NCI-H748 (cell line): ENCODE measurements around the gene CFAP58.
A peak's percentile ranks its signal among the peaks of the same experiment; 100 is the strongest.

Experiments used
- DNase-seq: peaks from one replicate; lab custom pipeline; 2025; ENCODE audit not compliant: unreplicated experiment; lab: John Stamatoyannopoulos, UW

CFAP58 gene, protein sequence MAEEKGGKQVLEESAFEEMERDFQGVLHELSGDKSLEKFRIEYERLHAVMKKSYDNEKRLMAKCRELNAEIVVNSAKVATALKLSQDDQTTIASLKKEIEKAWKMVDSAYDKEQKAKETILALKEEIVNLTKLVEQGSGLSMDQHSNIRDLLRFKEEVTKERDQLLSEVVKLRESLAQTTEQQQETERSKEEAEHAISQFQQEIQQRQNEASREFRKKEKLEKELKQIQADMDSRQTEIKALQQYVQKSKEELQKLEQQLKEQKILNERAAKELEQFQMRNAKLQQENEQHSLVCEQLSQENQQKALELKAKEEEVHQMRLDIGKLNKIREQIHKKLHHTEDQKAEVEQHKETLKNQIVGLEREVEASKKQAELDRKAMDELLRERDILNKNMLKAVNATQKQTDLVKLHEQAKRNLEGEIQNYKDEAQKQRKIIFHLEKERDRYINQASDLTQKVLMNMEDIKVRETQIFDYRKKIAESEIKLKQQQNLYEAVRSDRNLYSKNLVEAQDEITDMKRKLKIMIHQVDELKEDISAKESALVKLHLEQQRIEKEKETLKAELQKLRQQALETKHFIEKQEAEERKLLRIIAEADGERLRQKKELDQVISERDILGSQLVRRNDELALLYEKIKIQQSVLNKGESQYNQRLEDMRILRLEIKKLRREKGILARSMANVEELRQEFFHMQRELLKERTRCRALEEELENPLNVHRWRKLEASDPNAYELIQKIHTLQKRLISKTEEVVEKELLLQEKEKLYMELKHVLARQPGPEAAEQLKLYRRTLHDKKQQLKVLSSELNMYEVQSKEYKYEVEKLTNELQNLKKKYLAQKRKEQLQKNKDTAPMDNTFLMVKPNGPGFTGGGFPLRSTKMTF

DNA sequence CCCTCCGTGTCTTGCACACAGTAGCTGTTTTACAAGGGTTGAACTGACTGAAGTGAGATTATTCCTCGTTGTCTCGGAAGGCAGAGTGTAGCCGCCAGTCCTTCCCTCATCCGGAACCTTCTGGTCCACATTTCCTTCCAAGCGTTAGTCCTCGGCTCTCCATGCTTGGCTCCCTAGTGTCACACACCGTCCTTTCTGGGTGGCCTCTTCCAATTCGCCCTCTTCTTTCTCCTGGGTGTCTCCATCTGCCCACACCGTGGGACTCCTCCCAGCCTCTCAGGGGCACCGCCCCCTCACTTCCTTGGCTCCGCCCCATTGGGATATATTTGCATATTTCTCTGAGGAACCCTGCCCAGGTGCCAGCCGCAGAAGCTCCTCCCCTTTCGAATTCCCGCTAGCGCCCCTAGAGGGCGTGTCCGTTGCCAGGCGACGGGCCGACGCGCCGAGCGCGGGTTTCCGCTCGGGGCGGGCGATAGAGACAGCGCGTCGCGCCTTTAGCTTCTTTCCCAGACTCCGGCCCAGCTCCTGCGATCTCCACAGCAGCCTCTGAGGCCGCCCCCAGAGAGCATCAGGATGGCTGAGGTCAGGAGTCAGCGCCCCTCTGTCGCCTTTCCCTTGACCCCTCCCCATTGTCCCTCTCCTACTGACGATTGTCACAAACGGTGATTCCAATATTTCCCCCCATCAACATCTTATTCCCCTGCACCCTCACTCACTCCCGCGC lies at the start of gene CFAP58:
TSS of gene CFAP58 (plus strand) at position 509 of the 724 bp plus-strand sequence. CDS start at position 574, 65 bp downstream.
- peak; percentile 92 for DNase-seq

- no peak for DNase-seq
These were observed 49.3 kb upstream of the CFAP58 start for GRCh38 chr10:104304356-104304745.

DNA sequence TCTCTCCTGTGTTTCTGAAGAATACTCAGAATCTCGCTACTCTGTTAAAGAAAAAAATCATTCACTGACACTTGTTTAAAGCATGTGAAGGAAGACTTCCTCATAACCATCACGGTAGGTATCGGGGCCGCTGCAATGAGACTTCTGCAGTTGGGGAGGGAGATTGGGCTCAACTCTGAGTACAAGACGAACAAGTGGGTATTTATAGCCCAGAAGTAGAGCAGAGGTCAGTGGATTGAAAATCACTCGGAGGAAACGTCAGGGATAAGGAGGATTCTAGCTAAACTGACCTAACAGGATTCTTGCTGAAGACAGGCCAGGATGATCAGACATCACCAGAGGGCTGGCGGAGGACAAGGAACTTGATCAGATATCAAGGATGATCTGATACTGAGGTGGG lies 48.7 kb upstream of the CFAP58 start:
- no peak for DNase-seq

- DNase-seq, result peak; percentile 43
These were observed 46.7 kb upstream of the CFAP58 start for GRCh38 chr10:104306897-104307296.

GRCh38 chr10:104307576-104308438 lies 45.8 kb upstream of the CFAP58 start:
- DNase-seq, result no peak

GRCh38 chr10:104308439-104308903 lies 45.2 kb upstream of the CFAP58 start:
- DNase-seq, result no peak

- DNase-seq, result no peak
These were observed 43.4 kb upstream of the CFAP58 start for GRCh38 chr10:104309980-104310978.

- no peak for DNase-seq
These were observed 42.4 kb upstream of the CFAP58 start for GRCh38 chr10:104311184-104311720.

GRCh38 chr10:104314591-104315485 lies 38.8 kb upstream of the CFAP58 start:
- no peak for DNase-seq

DNA sequence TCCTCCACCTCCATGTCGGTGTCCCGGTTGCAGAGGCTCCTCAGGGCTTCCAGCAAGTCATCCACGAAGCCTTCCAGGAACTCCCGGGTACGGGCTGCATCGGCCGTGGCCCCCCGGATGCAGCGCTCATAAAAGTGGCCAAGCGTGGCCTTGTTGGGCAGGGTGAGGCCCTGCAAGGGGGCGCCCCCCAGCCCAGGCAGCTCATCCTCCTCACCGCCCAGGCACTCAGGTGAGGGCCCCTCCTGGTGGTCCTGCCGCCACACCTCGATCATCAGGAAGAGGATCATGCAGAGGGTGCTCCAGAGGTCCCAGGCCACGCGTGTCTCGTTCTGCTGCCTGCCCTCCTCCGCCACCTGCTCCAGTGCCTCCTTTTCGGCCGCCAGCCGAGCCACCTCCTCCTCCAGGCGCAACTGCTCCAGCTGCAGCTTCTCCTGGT lies 38.1 kb upstream of the CFAP58 start:
- DNase-seq, result no peak

DNA sequence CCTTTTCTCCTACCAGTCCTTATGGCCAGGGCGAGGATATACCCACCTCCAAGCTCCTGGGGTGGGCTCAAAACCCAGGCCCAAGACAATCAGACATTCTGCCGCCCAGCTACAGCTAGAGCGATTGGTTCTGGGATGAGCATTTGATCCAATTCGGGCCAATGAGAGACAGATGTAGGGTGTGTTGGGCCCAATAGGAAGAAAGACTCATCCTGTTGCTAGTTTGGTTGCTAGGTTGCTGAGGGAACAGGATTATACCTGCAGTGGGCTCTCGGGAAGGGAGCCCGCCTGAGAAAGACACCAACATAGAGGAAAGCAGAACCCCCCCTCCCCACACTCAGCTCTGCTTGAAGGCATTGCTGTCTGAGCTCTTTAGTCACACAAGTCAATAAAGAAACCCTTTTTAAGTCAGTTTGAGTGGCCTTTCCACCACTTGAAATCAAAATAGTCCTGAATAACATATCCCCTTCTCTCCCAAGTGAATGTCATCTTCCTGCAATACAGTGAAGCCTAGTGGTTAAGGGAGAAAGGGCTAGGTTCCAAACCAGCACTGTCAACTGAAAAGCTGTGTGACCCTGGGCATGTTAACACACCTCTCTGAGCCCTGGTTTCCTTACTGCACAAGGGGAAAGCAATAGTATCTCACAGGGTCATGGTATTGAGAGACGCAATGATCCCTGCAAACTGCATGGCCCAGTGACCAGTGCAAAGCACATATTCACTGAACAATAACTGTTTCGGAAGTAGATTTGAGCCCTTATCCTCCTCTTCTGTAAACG lies 37.1 kb upstream of the CFAP58 start:
- no peak for DNase-seq

DNA sequence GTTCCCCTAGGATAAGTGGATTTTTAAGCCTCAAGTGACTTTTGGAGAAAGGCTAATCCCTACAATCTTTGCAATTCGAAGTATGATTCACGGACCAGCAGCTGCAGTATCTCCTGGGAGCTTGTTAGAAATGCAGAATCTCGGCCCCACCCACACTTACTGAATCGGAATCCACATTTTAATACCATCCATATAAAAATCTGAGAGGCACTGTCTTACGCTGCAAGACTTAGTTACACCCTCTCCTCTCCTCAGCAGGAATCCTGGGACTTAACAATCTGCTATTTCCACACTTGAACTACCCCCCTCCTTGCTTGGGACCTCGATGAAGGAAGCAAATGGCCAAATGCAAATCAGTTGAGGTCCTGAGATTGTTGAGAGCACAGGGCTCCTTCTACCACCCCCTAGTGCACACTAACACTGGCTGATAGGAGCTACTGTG lies 36.3 kb upstream of the CFAP58 start:
- no peak for DNase-seq

DNA sequence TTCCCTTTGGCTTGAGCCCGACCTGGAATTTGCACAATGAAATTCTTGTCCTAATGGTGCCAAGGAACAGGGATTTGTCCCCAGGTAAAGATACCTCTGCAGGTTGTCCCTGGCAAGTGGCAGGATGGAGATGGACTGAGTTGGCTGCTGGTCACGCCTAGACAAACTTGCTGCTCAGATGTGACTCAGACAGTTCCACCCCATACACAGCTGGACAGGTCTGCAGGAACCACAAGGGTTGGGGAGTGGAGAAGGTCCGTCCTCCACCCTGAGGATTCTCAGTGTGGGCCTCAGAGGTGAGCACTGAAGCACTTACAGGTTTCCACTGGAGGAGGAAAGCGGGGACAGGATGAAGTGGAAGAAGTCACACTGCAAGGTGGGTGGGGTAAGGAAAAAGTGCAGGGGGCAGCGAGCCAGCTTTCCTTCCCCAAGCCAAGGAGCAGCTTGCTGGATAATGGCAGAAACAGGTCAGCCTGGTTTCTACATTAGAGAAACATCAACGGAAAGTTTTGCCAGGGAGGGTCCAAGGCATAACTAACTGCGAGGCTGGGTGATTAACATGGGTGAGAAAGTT lies 35.8 kb upstream of the CFAP58 start:
- DNase-seq, result no peak

DNA sequence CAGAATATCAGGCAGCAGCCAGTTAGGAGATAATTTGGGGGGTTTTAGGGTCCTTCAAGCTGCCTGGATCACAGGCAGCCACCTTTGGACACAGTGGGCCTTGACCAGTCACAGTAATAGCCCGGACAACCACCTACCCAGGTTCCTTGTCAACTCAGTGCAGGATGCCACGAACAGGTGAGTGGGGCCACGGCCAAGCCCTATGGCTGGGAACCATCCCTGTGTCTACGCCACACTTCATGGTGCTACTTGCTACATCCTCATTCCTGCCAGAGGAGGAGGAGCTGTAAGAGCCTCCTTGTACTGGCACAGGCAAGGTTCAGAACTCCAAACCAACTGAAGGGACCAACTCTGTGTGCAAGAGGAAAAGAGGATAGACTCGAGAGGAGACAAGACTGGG lies 35.3 kb upstream of the CFAP58 start:
- no peak for DNase-seq

- no peak for DNase-seq
These were observed 34.6 kb upstream of the CFAP58 start for GRCh38 chr10:104318810-104319741.
